ENCODE data around the gene SMYD2.

DNA sequence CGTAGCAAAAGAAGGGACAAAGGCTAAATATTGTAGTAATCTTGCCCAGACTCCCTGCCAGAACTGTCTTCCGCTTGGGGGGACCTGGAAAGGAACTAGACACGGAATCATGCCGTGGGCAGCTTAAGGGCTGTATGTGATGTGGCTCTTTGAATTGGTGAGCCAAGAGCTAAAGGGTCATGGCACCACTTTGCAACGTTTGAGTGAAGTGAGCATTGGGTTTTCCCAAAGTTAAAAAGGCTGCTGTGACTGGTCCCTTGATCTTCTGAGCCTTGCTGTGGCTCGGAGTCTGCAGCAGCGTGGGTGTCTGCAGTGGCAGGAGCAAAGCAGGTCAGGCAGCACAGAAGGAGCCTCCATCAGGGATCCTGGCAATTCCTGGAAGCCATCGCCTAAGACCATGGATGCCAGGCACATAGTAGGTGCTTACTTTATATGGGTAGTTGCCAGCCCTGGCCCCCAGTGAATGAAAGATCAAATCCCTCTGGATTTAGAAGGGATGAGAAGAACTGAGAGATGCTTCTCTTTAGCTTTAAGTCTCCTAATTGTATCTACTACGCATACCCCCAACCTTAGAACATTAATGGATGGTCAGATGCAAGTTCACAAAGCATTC is 1.8 kb downstream of the SMYD2 start:
- TF ChIP-seq, protein P1, sequence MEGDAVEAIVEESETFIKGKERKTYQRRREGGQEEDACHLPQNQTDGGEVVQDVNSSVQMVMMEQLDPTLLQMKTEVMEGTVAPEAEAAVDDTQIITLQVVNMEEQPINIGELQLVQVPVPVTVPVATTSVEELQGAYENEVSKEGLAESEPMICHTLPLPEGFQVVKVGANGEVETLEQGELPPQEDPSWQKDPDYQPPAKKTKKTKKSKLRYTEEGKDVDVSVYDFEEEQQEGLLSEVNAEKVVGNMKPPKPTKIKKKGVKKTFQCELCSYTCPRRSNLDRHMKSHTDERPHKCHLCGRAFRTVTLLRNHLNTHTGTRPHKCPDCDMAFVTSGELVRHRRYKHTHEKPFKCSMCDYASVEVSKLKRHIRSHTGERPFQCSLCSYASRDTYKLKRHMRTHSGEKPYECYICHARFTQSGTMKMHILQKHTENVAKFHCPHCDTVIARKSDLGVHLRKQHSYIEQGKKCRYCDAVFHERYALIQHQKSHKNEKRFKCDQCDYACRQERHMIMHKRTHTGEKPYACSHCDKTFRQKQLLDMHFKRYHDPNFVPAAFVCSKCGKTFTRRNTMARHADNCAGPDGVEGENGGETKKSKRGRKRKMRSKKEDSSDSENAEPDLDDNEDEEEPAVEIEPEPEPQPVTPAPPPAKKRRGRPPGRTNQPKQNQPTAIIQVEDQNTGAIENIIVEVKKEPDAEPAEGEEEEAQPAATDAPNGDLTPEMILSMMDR (IDR thresholded peaks at IDR 0.05) = no peak
- TF ChIP-seq POLR2A (IDR thresholded peaks at IDR 0.05) (no peak), EP300 (IDR thresholded peaks at IDR 0.05) (no peak)
